ENCODE measurements around the gene WNT10A.

DNA sequence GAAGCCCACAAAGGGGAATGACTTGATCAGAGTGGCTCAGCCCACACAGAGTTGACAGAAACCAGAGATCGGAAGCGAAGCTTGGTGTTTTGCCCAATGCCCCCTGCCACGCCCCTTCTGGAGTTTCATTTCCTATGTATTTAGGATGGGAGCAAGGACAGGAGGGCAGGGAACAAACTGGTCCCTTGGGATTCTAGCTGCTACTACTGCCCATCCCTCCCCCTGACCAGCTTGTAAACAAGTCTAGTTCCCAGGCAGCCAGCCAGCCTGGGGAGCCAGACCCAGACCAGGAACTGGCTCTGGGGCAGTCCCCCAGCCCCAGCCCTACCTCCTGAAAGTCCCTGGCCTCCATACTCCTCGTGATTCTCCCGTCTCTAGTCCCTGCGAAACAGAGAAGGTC is 12.8 kb upstream of the WNT10A start:
- TF ChIP-seq, protein P1, sequence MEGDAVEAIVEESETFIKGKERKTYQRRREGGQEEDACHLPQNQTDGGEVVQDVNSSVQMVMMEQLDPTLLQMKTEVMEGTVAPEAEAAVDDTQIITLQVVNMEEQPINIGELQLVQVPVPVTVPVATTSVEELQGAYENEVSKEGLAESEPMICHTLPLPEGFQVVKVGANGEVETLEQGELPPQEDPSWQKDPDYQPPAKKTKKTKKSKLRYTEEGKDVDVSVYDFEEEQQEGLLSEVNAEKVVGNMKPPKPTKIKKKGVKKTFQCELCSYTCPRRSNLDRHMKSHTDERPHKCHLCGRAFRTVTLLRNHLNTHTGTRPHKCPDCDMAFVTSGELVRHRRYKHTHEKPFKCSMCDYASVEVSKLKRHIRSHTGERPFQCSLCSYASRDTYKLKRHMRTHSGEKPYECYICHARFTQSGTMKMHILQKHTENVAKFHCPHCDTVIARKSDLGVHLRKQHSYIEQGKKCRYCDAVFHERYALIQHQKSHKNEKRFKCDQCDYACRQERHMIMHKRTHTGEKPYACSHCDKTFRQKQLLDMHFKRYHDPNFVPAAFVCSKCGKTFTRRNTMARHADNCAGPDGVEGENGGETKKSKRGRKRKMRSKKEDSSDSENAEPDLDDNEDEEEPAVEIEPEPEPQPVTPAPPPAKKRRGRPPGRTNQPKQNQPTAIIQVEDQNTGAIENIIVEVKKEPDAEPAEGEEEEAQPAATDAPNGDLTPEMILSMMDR (IDR thresholded peaks at IDR 0.05; ENCODE audit: low read length) = no peak
- TF ChIP-seq EZH2 (IDR thresholded peaks at IDR 0.05; ENCODE audit: borderline replicate concordance, low read length) = no peak
